ENCODE data around the gene BSN. TPM values are rescaled to one million over a fixed set of nuclear protein-coding genes. Genes with fewer than 3 reads are reported as not detected.

The BSN gene
- total and polyA plus RNA-seq, 2 experiments from 2014 or later, result 0.50 to 5.1 TPM

DNA sequence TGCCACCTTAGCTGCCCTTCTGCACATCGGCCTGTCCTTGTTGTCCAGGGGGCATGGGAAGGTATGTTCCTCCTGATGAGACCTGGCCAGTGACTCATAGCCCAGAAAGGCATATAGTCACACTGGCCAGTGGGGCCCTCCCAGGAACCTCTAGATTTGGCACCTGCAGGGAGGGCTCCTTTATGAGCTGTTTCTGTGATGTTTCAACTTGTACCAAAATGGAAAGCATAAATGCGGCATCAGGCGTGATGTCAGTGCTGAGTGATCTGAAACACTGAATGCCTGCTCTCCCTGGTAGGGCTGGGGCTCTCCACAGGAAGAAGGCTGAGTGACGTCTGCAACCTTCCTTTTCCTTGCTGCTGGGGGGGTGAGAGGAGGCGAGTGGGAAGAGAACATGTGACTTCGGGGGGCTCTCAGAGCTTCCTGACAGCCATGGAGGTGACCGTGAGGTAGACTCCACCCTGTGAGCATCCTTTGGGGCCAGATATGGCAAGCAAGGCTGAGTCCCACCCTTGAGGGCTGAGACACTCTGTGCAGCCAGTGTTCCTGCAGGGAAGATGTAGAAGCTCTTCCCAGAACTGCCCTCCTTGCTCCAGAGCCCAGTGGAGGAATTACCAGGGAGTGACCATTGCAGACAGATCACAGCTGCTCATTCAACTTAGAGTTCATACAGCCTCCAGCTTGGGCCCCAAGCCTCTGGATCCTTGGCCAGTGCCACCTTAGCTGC lies 82.8 kb downstream of the BSN start:
- no peak overlapping the region for H3K4me3 Mint-ChIP-seq
- no peaks in the 10 kb centered on the region; the same call in 2 of the 3 replicates for H3K4me1 Mint-ChIP-seq
- DNase-seq (ENCODE audit: low spot score) (no peak), ATAC-seq (no peak)
- Histone ChIP-seq H4K20me1 (replicated peaks; ENCODE audit: insufficient read depth) (no peaks in the 10 kb centered on the region), H3K4me1 (ENCODE audit: insufficient read depth) (no peaks in the 10 kb centered on the region), H3K79me2 (replicated peaks; ENCODE audit: insufficient read depth) (no peaks in the 10 kb centered on the region), H3K4me3 (no peak overlapping the region), H3K27me3 (ENCODE audit: insufficient read depth) (no peaks in the 10 kb centered on the region), H3K9me2 (ENCODE audit: insufficient read depth) (no peaks in the 10 kb centered on the region), H3K27ac (ENCODE audit: low read depth) (no peak overlapping the region), H3K36me3 (ENCODE audit: insufficient read depth) (no peaks in the 10 kb centered on the region), H3F3A (replicated peaks; ENCODE audit: low read depth) (no peaks in the 10 kb centered on the region), H3K4me2 (no peak overlapping the region), H2AFZ (no peak overlapping the region)
- TF ChIP-seq CREB1 (CRISPR knock-in tag; IDR thresholded peaks at IDR 0.05; ENCODE audit: low read depth) (no peak), NANOG (IDR thresholded peaks at IDR 0.05; ENCODE audit: borderline replicate concordance) (no peak), ZNF114 (CRISPR knock-in tag; IDR thresholded peaks at IDR 0.05) (no peak), JUNB (IDR thresholded peaks at IDR 0.05; ENCODE audit: unreplicated experiment) (no peak), POLR2AphosphoS5 (IDR thresholded peaks at IDR 0.05; ENCODE audit: low read depth) (no peak), ZNF331 (CRISPR knock-in tag; IDR thresholded peaks at IDR 0.05; ENCODE audit: low read depth) (no peak), EZH2phosphoT487 (IDR thresholded peaks at IDR 0.05; ENCODE audit: unreplicated experiment) (no peak), STAT1 (IDR thresholded peaks at IDR 0.05; ENCODE audit: unreplicated experiment) (no peak), ETS1 (IDR thresholded peaks at IDR 0.05) (no peak), EZH2 (IDR thresholded peaks at IDR 0.05; ENCODE audit: low read depth, unreplicated experiment) (no peak)
- TF ChIP-seq, protein P1, sequence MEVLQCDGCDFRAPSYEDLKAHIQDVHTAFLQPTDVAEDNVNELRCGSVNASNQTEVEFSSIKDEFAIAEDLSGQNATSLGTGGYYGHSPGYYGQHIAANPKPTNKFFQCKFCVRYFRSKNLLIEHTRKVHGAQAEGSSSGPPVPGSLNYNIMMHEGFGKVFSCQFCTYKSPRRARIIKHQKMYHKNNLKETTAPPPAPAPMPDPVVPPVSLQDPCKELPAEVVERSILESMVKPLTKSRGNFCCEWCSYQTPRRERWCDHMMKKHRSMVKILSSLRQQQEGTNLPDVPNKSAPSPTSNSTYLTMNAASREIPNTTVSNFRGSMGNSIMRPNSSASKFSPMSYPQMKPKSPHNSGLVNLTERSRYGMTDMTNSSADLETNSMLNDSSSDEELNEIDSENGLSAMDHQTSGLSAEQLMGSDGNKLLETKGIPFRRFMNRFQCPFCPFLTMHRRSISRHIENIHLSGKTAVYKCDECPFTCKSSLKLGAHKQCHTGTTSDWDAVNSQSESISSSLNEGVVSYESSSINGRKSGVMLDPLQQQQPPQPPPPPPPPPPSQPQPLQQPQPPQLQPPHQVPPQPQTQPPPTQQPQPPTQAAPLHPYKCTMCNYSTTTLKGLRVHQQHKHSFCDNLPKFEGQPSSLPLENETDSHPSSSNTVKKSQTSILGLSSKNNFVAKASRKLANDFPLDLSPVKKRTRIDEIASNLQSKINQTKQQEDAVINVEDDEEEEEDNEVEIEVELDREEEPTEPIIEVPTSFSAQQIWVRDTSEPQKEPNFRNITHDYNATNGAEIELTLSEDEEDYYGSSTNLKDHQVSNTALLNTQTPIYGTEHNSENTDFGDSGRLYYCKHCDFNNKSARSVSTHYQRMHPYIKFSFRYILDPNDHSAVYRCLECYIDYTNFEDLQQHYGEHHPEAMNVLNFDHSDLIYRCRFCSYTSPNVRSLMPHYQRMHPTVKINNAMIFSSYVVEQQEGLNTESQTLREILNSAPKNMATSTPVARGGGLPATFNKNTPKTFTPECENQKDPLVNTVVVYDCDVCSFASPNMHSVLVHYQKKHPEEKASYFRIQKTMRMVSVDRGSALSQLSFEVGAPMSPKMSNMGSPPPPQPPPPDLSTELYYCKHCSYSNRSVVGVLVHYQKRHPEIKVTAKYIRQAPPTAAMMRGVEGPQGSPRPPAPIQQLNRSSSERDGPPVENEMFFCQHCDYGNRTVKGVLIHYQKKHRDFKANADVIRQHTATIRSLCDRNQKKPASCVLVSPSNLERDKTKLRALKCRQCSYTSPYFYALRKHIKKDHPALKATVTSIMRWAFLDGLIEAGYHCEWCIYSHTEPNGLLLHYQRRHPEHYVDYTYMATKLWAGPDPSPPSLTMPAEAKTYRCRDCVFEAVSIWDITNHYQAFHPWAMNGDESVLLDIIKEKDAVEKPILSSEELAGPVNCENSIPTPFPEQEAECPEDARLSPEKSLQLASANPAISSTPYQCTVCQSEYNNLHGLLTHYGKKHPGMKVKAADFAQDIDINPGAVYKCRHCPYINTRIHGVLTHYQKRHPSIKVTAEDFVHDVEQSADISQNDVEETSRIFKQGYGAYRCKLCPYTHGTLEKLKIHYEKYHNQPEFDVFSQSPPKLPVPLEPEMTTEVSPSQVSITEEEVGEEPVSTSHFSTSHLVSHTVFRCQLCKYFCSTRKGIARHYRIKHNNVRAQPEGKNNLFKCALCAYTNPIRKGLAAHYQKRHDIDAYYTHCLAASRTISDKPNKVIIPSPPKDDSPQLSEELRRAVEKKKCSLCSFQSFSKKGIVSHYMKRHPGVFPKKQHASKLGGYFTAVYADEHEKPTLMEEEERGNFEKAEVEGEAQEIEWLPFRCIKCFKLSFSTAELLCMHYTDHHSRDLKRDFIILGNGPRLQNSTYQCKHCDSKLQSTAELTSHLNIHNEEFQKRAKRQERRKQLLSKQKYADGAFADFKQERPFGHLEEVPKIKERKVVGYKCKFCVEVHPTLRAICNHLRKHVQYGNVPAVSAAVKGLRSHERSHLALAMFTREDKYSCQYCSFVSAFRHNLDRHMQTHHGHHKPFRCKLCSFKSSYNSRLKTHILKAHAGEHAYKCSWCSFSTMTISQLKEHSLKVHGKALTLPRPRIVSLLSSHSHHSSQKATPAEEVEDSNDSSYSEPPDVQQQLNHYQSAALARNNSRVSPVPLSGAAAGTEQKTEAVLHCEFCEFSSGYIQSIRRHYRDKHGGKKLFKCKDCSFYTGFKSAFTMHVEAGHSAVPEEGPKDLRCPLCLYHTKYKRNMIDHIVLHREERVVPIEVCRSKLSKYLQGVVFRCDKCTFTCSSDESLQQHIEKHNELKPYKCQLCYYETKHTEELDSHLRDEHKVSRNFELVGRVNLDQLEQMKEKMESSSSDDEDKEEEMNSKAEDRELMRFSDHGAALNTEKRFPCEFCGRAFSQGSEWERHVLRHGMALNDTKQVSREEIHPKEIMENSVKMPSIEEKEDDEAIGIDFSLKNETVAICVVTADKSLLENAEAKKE (CRISPR knock-in tag; IDR thresholded peaks at IDR 0.05), result no peak
- TF ChIP-seq, protein P2, sequence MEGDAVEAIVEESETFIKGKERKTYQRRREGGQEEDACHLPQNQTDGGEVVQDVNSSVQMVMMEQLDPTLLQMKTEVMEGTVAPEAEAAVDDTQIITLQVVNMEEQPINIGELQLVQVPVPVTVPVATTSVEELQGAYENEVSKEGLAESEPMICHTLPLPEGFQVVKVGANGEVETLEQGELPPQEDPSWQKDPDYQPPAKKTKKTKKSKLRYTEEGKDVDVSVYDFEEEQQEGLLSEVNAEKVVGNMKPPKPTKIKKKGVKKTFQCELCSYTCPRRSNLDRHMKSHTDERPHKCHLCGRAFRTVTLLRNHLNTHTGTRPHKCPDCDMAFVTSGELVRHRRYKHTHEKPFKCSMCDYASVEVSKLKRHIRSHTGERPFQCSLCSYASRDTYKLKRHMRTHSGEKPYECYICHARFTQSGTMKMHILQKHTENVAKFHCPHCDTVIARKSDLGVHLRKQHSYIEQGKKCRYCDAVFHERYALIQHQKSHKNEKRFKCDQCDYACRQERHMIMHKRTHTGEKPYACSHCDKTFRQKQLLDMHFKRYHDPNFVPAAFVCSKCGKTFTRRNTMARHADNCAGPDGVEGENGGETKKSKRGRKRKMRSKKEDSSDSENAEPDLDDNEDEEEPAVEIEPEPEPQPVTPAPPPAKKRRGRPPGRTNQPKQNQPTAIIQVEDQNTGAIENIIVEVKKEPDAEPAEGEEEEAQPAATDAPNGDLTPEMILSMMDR (conservative IDR thresholded peaks at IDR 0.05; ENCODE audit: low read depth in 2 of 2), result no peak
- peaks cover 6% of the 10 kb centered on the region for H3K27me3 Mint-ChIP-seq (ENCODE audit: insufficient read depth, low read depth, poor library complexity)
- H3K27ac Mint-ChIP-seq, result no peak overlapping the region
- no peaks in the 10 kb centered on the region for H3K9me3 Mint-ChIP-seq
- H3K36me3 Mint-ChIP-seq (ENCODE audit: low read depth), result no peaks in the 10 kb centered on the region; the same call in 2 of the 3 replicates
